H1 (cell line): ENCODE data around the gene GCM1. TPM values are rescaled to one million over a fixed set of nuclear protein-coding genes. Genes with fewer than 3 reads are reported as not detected.

Source experiments
- CTCF ChIA-PET: fragments of 300-600 bp; sonication (Branson Sonifier 250); formaldehyde crosslinking; loops from one replicate; lab custom pipeline; 2021; ENCODE audit not compliant: partially characterized antibody; lab: Charles Lee
- POLR2A ChIA-PET: fragments of 300-600 bp; sonication (Branson Sonifier 250); formaldehyde crosslinking; loops from one replicate; lab custom pipeline; 2021; ENCODE audit warnings: inconsistent platforms; ENCODE audit not compliant: partially characterized antibody; lab: Charles Lee
- DNase-seq, 2 experiments: peaks; one replicate each; pipeline versions ENCODE4 v3.0.0 to v3.0.0-alpha.2; 2010 to 2022; ENCODE audit warnings: low spot score in 2 of 2, low read depth in 1 of 2, mixed read lengths in 1 of 2
- FAIRE-seq: peaks from 2 replicates; lab custom pipeline; 2011; peaks lifted over from hg19 to GRCh38; lab: Jason Lieb, UNC
- H2AFZ ChIP-seq: 2 replicates; pipeline ENCODE4 v1.8.1; 2012; ENCODE audit warnings: low read length, inconsistent platforms
- H2AK5ac ChIP-seq: 2 replicates; pipeline ENCODE4 v1.6.1; 2013; ENCODE audit warnings: low read depth, low read length
- H2BK120ac ChIP-seq: replicated peaks from 2 replicates; pipeline ENCODE3; 2013; ENCODE audit warnings: low read depth, low read length, inconsistent platforms
- H2BK12ac ChIP-seq: 2 replicates; pipeline ENCODE4 v1.6.1; 2013; ENCODE audit warnings: low read depth, low read length
- H2BK15ac ChIP-seq: 2 replicates; pipeline ENCODE4 v1.6.1; 2013; ENCODE audit warnings: low read length
- H2BK20ac ChIP-seq: 2 replicates; pipeline ENCODE4 v1.6.1; 2013; ENCODE audit warnings: low read length
- H2BK5ac ChIP-seq: 2 replicates; pipeline ENCODE4 v1.6.1; 2013; ENCODE audit warnings: low read depth, low read length
- H3K14ac ChIP-seq: 2 replicates; pipeline ENCODE4 v1.6.1; 2013; ENCODE audit warnings: inconsistent platforms; ENCODE audit not compliant: insufficient read length
- H3K18ac ChIP-seq: 2 replicates; pipeline ENCODE4 v1.6.1; 2013; ENCODE audit warnings: low read length; ENCODE audit errors: extremely low read depth
- H3K23ac ChIP-seq: 2 replicates; pipeline ENCODE4 v1.6.1; 2013; ENCODE audit warnings: inconsistent platforms; ENCODE audit not compliant: insufficient read length
- H3K23me2 ChIP-seq: 2 replicates; pipeline ENCODE4 v1.6.1; 2013; ENCODE audit warnings: low read depth, low read length
- H3K27ac ChIP-seq: 2 replicates; pipeline ENCODE4 v1.6.1; 2011; ENCODE audit warnings: low read depth, low read length, inconsistent platforms
- H3K27me3 ChIP-seq, 4 experiments: replicated peaks in 1 of 4; 1 replicate in 1 of 4; 2 replicates in 3 of 4; pipeline versions ENCODE4 v1.6.1 to v1.8.1; 2011 to 2013; ENCODE audit warnings: low read length in 3 of 4, mild to moderate bottlenecking in 3 of 4, inconsistent platforms in 2 of 4, mixed read lengths in 2 of 4, moderate library complexity in 1 of 4; ENCODE audit not compliant: control insufficient read depth in 3 of 4, insufficient read depth in 3 of 4; ENCODE audit errors: extremely low read depth in 1 of 4
- H3K36me3 ChIP-seq, 4 experiments: 2 replicates each; pipeline versions ENCODE4 v1.6.1 to v1.8.1; 2011 to 2013; ENCODE audit warnings: mild to moderate bottlenecking in 4 of 4, low read length in 3 of 4, moderate library complexity in 2 of 4, control low read depth in 1 of 4, inconsistent platforms in 1 of 4; ENCODE audit not compliant: insufficient read depth in 4 of 4, control insufficient read depth in 2 of 4
- H3K4ac ChIP-seq: replicated peaks from 2 replicates; pipeline ENCODE3; 2013; ENCODE audit warnings: low read length, low read depth, mixed read lengths, inconsistent platforms; ENCODE audit not compliant: insufficient read length
- H3K4me1 ChIP-seq, 4 experiments: replicated peaks in 1 of 4; 1 replicate in 1 of 4; 2 replicates in 3 of 4; pipeline versions ENCODE4 v1.6.1 to v1.8.1; 2011 to 2013; ENCODE audit warnings: low read length in 3 of 4, inconsistent platforms in 2 of 4, mixed read lengths in 1 of 4; ENCODE audit not compliant: insufficient read depth in 4 of 4, control insufficient read depth in 3 of 4
- H3K4me2 ChIP-seq, 2 experiments: 2 replicates each; pipeline versions ENCODE4 v1.6.1 to v1.8.1; 2011 to 2013; ENCODE audit warnings: low read depth in 2 of 2, low read length in 2 of 2, control low read depth in 1 of 2, inconsistent platforms in 1 of 2, mild to moderate bottlenecking in 1 of 2; ENCODE audit not compliant: insufficient read depth in 1 of 2
- H3K4me3 ChIP-seq, 4 experiments: fragments of 200-600, 300-600 bp in 1 of 4; sonication (generic), shearing (Covaris generic), sonication (Bioruptor Twin) in 1 of 4; 2 replicates each; pipeline versions ENCODE4 v1.5.1 to v1.8.1; 2011 to 2016; ENCODE audit warnings: low read length in 4 of 4, low read depth in 3 of 4, control low read depth in 2 of 4, inconsistent platforms in 2 of 4, mild to moderate bottlenecking in 2 of 4, mixed read lengths in 1 of 4, moderate library complexity in 1 of 4; ENCODE audit not compliant: insufficient read depth in 2 of 4; ENCODE audit errors: extremely low read depth in 1 of 4
- H3K56ac ChIP-seq: replicated peaks from 2 replicates; pipeline ENCODE3; 2013; ENCODE audit warnings: low read depth, mild to moderate bottlenecking, mixed read lengths, low read length, inconsistent platforms; ENCODE audit not compliant: insufficient read length
- H3K79me1 ChIP-seq: 2 replicates; pipeline ENCODE4 v1.6.1; 2013; ENCODE audit warnings: low read depth, low read length, control low read depth
- H3K79me2 ChIP-seq, 2 experiments: 2 replicates each; pipeline versions ENCODE4 v1.6.1 to v1.8.1; 2012 to 2013; ENCODE audit warnings: low read length in 2 of 2, mild to moderate bottlenecking in 2 of 2, inconsistent platforms in 1 of 2; ENCODE audit not compliant: insufficient read depth in 2 of 2, control insufficient read depth in 1 of 2
- H3K9ac ChIP-seq, 4 experiments: replicated peaks in 1 of 4; 1 replicate in 1 of 4; 2 replicates in 3 of 4; pipeline versions ENCODE4 v1.6.1 to v1.8.1; 2011 to 2013; ENCODE audit warnings: low read depth in 3 of 4, low read length in 3 of 4, control low read depth in 2 of 4, mild to moderate bottlenecking in 2 of 4, moderate library complexity in 2 of 4, inconsistent platforms in 1 of 4; ENCODE audit errors: extremely low read depth in 1 of 4
- H3K9me3 ChIP-seq, 2 experiments: 2 replicates each; pipeline versions ENCODE4 v1.6.1 to v1.8.1; 2012 to 2013; ENCODE audit warnings: mild to moderate bottlenecking in 2 of 2, moderate library complexity in 2 of 2, control low read depth in 1 of 2, inconsistent platforms in 1 of 2, low read depth in 1 of 2, low read length in 1 of 2, mixed read lengths in 1 of 2; ENCODE audit not compliant: insufficient read depth in 2 of 2
- H4K20me1 ChIP-seq, 2 experiments: replicated peaks in 1 of 2; 2 replicates each; pipeline versions ENCODE3 to v1.8.1; 2011 to 2013; ENCODE audit warnings: inconsistent platforms in 2 of 2, low read length in 2 of 2, mild to moderate bottlenecking in 1 of 2; ENCODE audit not compliant: insufficient read depth in 2 of 2, control insufficient read depth in 1 of 2
- H4K5ac ChIP-seq: 2 replicates; pipeline ENCODE4 v1.6.1; 2013; ENCODE audit warnings: low read length, low read depth, mixed read lengths, inconsistent platforms; ENCODE audit not compliant: insufficient read length
- H4K8ac ChIP-seq: 2 replicates; pipeline ENCODE4 v1.8.0; 2013; ENCODE audit warnings: mild to moderate bottlenecking, moderate library complexity, low read length, inconsistent platforms; ENCODE audit not compliant: insufficient read depth; ENCODE audit errors: extremely low read depth
- H4K91ac ChIP-seq: replicated peaks from 2 replicates; pipeline ENCODE3; 2013; ENCODE audit warnings: low read length, mixed read lengths, inconsistent platforms; ENCODE audit not compliant: insufficient read length
- BRCA1 ChIP-seq: IDR thresholded peaks from 2 replicates; pipeline ENCODE4 v1.6.1; 2012; ENCODE audit warnings: low read depth, low read length, improper control_type of control experiment
- CTCF ChIP-seq, 3 experiments: IDR thresholded peaks; 1 replicate in 2 of 3; 2 replicates in 1 of 3; pipeline versions ENCODE4 v1.5.1 to v1.6.1; 2011; ENCODE audit warnings: low read length in 3 of 3, mild to moderate bottlenecking in 3 of 3, inconsistent platforms in 2 of 3, low read depth in 1 of 3, moderate library complexity in 1 of 3; ENCODE audit not compliant: insufficient read depth in 1 of 3; ENCODE audit errors: control extremely low read depth in 1 of 3
- EGR1 ChIP-seq: IDR thresholded peaks from 2 replicates; pipeline ENCODE4 v1.6.1; 2011; ENCODE audit warnings: low read depth, low read length, borderline replicate concordance
- KDM1A ChIP-seq: fragments of 200-600, 300-600 bp; sonication (generic); IDR thresholded peaks from 2 replicates; pipeline ENCODE4 v1.7.1; 2016; ENCODE audit warnings: mild to moderate bottlenecking, low read length, borderline replicate concordance
- KDM5A ChIP-seq: fragments of 200-600 bp; IDR thresholded peaks from 2 replicates; pipeline ENCODE4 v1.7.1; 2012; ENCODE audit warnings: mild to moderate bottlenecking, low read length, inconsistent platforms, mixed read lengths
- PHF8 ChIP-seq: fragments of 200-600 bp; sonication (generic); conservative IDR thresholded peaks from 2 replicates; pipeline ENCODE4 v1.7.1; 2012; ENCODE audit warnings: low read depth, mild to moderate bottlenecking, inconsistent platforms, low read length, moderate library complexity
- SIN3A ChIP-seq, 2 experiments: IDR thresholded peaks in 1 of 2; conservative IDR thresholded peaks in 1 of 2; 2 replicates each; pipeline ENCODE4 v1.6.1; 2011 to 2012; ENCODE audit warnings: low read length in 2 of 2, improper control_type of control experiment in 1 of 2, low read depth in 1 of 2, mild to moderate bottlenecking in 1 of 2
- USF2 ChIP-seq: IDR thresholded peaks from 2 replicates; pipeline ENCODE4 v1.6.1; 2011; ENCODE audit warnings: low read length, improper control_type of control experiment
- WGBS, 2 experiments: shearing (Covaris generic) in 1 of 2; methylation state at CpG; one replicate each; pipeline versions ENCODE4 v1.1.6 to v1.1.7; 2013 to 2015; ENCODE audit warnings: low lambda C conversion rate in 2 of 2, mixed read lengths in 2 of 2, inconsistent platforms in 1 of 2, low coverage in 1 of 2, missing lambda C conversion rate in 1 of 2; ENCODE audit not compliant: insufficient replicate concordance in 2 of 2, insufficient coverage in 1 of 2, insufficient read length in 1 of 2; ENCODE audit errors: extremely low coverage in 1 of 2, missing lambda C conversion rate in 1 of 2; 5-methylcytosine and 5-hydroxymethylcytosine counted together
- long read RNA-seq, 2 experiments: library from RNA in 1 of 2; library from capped mRNA in 1 of 2; stranded (forward); transcript quantifications; one replicate each; pipeline ENCODE4 v2.0.0, GENCODE V29; 2021; ENCODE audit warnings: inconsistent platforms in 1 of 2
- polyA minus RNA-seq, 3 experiments: library from RNA; depleted of rRNA, polyadenylated mRNA; stranded (reverse); fragments of >200 nt; gene quantifications; 1 replicate in 2 of 3; 2 replicates in 1 of 3; pipeline ENCODE4 v1.2.3, GENCODE V29; 2011
- polyA plus RNA-seq, 7 experiments: library from polyadenylated mRNA; depleted of rRNA in 3 of 7; stranded (reverse) in 5 of 7; unstranded in 2 of 7; fragments of >200 nt in 5 of 7; fragments of 200-250 nt in 2 of 7; gene quantifications; 1 replicate in 5 of 7; 2 replicates in 1 of 7; 4 replicates in 1 of 7; pipeline versions ENCODE4 v1.2.1 to v1.2.3, GENCODE V29; 2011 to 2013; ENCODE audit warnings: missing spikeins in 2 of 7, mixed read lengths in 2 of 7
- total RNA-seq: library from RNA; stranded (reverse); fragmentation: NEBNext Ultra II Directional; extraction: Animal tissue kit (Norgen Biotek cat#: 25700); gene quantifications from 2 replicates; pipeline ENCODE4 v1.2.1, GENCODE V29; 2021

Gene GCM1
- total RNA-seq, result not detected in 2 replicates
- 0.02 TPM in 1 of 2 replicates, not detected in the other for polyA plus RNA-seq (2011; rRNA removed)
- polyA plus RNA-seq (2011; cell fraction: cytosol; rRNA removed), result not detected
- 0.06 TPM for polyA plus RNA-seq (2011; cell fraction: nucleus; rRNA removed)
- polyA plus RNA-seq (2012, experiment 1 of 2), result not detected in 4 replicates
- not detected for polyA plus RNA-seq (2012, experiment 2 of 2)
- polyA plus RNA-seq (2013, experiment 1 of 2), result 0.06 TPM
- 0.06 TPM for polyA plus RNA-seq (2013, experiment 2 of 2)
- not detected in 2 replicates for polyA minus RNA-seq (2011; rRNA and poly(A)+ RNA removed)
- not detected for polyA minus RNA-seq (2011; cell fraction: cytosol; rRNA and poly(A)+ RNA removed)
- polyA minus RNA-seq (2011; cell fraction: nucleus; rRNA and poly(A)+ RNA removed), result not detected
- long read RNA-seq, experiment 1, result 0 reads
- long read RNA-seq, experiment 2, result 0 reads

DNA sequence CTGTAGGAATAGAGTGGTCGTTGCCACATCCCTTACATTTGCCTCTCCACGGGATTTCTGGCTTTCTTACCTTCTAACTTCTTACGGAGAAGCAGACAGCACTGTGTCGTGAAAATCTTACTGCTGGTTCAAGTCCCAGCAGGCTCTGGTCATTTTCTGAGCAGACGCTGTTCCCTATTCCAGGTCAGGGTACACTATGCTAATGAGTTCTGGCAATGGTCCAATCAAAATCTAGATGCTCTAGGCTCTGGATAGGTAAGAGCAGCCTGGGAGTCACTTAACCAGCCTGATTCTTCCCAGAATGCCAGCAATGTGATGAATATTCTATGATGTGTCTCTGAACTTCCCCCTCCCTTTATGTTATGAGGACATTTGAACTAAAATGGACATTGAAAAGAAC lies at the start of gene GCM1:
Gene GCM1, minus strand, starts transcription at position 158 of the 400 bp plus-strand sequence. CDS start 3,209 bp downstream, outside the sequence.
- Histone ChIP-seq H3K56ac (no peak within 1 kb of the TSS), H3K27me3 (no peaks in the 10 kb centered on the region), H3K18ac (no peak within 1 kb of the TSS), H3K4me3 (no peak within 1 kb of the TSS), H2BK12ac (no peak within 1 kb of the TSS), H3K4me1 (peaks cover 0 to 4% (median 0%) of the 10 kb centered on the region in 4 experiments; a peak in 2 of 7 replicates), H3K36me3 (no peaks in the 10 kb centered on the region), H2BK5ac (no peak within 1 kb of the TSS), H3K14ac (no peak within 1 kb of the TSS), H2AFZ (no peak within 1 kb of the TSS), H3K9me3 (no peaks in the 10 kb centered on the region), H4K5ac (no peak within 1 kb of the TSS), H3K79me2 (no peaks in the 10 kb centered on the region), H3K27ac (no peak within 1 kb of the TSS), H3K4me2 (no peak within 1 kb of the TSS), H4K91ac (no peak within 1 kb of the TSS), H4K8ac (no peak within 1 kb of the TSS), H4K20me1 (no peaks in the 10 kb centered on the region), H2BK20ac (no peak within 1 kb of the TSS), H3K79me1 (no peaks in the 10 kb centered on the region), H3K23ac (no peak within 1 kb of the TSS), H2BK120ac (no peak within 1 kb of the TSS), H3K9ac (no peak within 1 kb of the TSS), H3K23me2 (no peaks in the 10 kb centered on the region), H2AK5ac (no peak within 1 kb of the TSS), H2BK15ac (no peak within 1 kb of the TSS), H3K4ac (no peak within 1 kb of the TSS)
- ChIA-PET POLR2A (no interaction called here), CTCF (no interaction called here)
- FAIRE-seq (no peak), DNase-seq (no peak)
- 90% methylated on average over 5 of the region's 5 CpGs; no CpG with 5 or more reads in 1 of the 2 experiments for whole genome bisulfite sequencing, 2 experiments
- no peak for TF ChIP-seq CTCF (IDR thresholded peaks at IDR 0.05; ENCODE audit: control extremely low read depth in 1 of 3, insufficient read depth in 1 of 3, low read depth in 1 of 3, low read length in 3 of 3)
- no peak for TF ChIP-seq EGR1
- TF ChIP-seq SIN3A (conservative IDR thresholded peaks at IDR 0.05 in 1 of 2, IDR thresholded peaks at IDR 0.05 in 1 of 2; ENCODE audit: low read depth in 1 of 2, low read length in 2 of 2), result no peak
- no peak for TF ChIP-seq USF2
- no peak for TF ChIP-seq KDM1A
- no peak for TF ChIP-seq BRCA1
- no peak for TF ChIP-seq PHF8
- no peak for TF ChIP-seq KDM5A
